ENCODE results near the gene TATDN2. TPM values are rescaled to one million over a fixed set of nuclear protein-coding genes. Genes with fewer than 3 reads are reported as not detected.
A peak's percentile ranks its signal among the peaks of the same experiment; 100 is the strongest.

Gene TATDN2
- total RNA-seq, 1 experiment from 2014 or later: 14.1 TPM

GRCh38 chr3:10245081-10245712, 3.1 kb upstream of the TATDN2 start:
- Histone ChIP-seq H3K36me3 (ENCODE audit: low read depth, low read length) (peaks cover 19% of the 10 kb centered on the region; the same call in 1 of the 2 replicates), H3K79me2 (ENCODE audit: low read length) (peaks cover 18% of the 10 kb centered on the region), H3K4me1 (ENCODE audit: insufficient read depth, low read length) (peaks cover 8% of the 10 kb centered on the region; the same call in 1 of the 2 replicates), H3K4me2 (ENCODE audit: low read length) (no peak overlapping the region), H4K20me1 (ENCODE audit: low read length) (peaks cover 3% of the 10 kb centered on the region; the same call in 1 of the 2 replicates), H3K9me2 (replicated peaks; ENCODE audit: low read length) (no peaks in the 10 kb centered on the region), H3K9ac (ENCODE audit: low read length) (no peak overlapping the region), H3K9me3 (ENCODE audit: low read length) (peaks cover 19% of the 10 kb centered on the region), H2AFZ (ENCODE audit: low read length) (no peak overlapping the region), H3K4me3 (ENCODE audit: low read length) (no peak overlapping the region), H3F3A (ENCODE audit: low read length, unreplicated experiment) (no peaks in the 10 kb centered on the region), H3K27me3 (ENCODE audit: low read length) (no peaks in the 10 kb centered on the region), H3K27ac (ENCODE audit: low read length) (no peak overlapping the region)
- BruUV-seq (replicated peaks): no TSS peak
- POLR2A ChIA-PET (ENCODE audit: unreplicated experiment): no interaction called here
- no peak for TF ChIP-seq CTCF (conservative IDR thresholded peaks at IDR 0.05; ENCODE audit: low read depth, low read length)
- TF ChIP-seq EZH2 (IDR thresholded peaks at IDR 0.05; ENCODE audit: low read length, unreplicated experiment): no peak
- no peak for TF ChIP-seq EZH2phosphoT487 (IDR thresholded peaks at IDR 0.05; ENCODE audit: borderline replicate concordance, low read length)
- intact Hi-C loops (cut with micrococcal nuclease): no loop called here
- ATAC-seq (no peak), DNase-seq (no peak)
- CTCF ChIA-PET: no interaction called here

- H3K9ac ChIP-seq (ENCODE audit: low read length): peak overlapping the region; percentile 92; the same call in 1 of the 2 replicates
Measured at GRCh38 chr3:10247679-10248183, 528 bp upstream of the TATDN2 start.

More at GRCh38 chr3:10247679-10248183, 528 bp upstream of the TATDN2 start:
- Histone ChIP-seq H3K4me2 (ENCODE audit: low read length) (peak overlapping the region; percentile 96), H3K9me2 (replicated peaks; ENCODE audit: low read length) (no peaks in the 10 kb centered on the region), H3K79me2 (ENCODE audit: low read length) (peaks cover 37% of the 10 kb centered on the region), H3K4me3 (ENCODE audit: low read length) (peak overlapping the region; percentile 97), H3K9me3 (ENCODE audit: low read length) (peaks cover 19% of the 10 kb centered on the region), H3F3A (ENCODE audit: low read length, unreplicated experiment) (no peaks in the 10 kb centered on the region), H3K36me3 (ENCODE audit: low read depth, low read length) (peaks cover 19% of the 10 kb centered on the region; the same call in 1 of the 2 replicates), H3K27me3 (ENCODE audit: low read length) (no peaks in the 10 kb centered on the region), H4K20me1 (ENCODE audit: low read length) (peaks cover 12% of the 10 kb centered on the region; the same call in 1 of the 2 replicates), H3K27ac (ENCODE audit: low read length) (no peak overlapping the region), H3K4me1 (ENCODE audit: insufficient read depth, low read length) (peaks cover 17% of the 10 kb centered on the region), H2AFZ (ENCODE audit: low read length) (peak overlapping the region; percentile 82)
- ATAC-seq (no peak), DNase-seq (no peak)
- intact Hi-C loops (cut with micrococcal nuclease): loop anchor here (1.0 kb wide), 2 partner anchors 55 to 132 kb away; partner anchors contain the start of gene BRK1
- BruUV-seq (replicated peaks): TSS peak; percentile 36
- POLR2A ChIA-PET (ENCODE audit: unreplicated experiment): interaction anchor here (0.6 to 1.0 kb wide), 2 partner anchors 29 to 56 kb away, joined by 3 to 8 read pairs; no protein-coding TSS in a partner anchor
- CTCF ChIA-PET: interaction anchor here (0.6 kb wide), 1 partner anchor 24 kb away, joined by 3 read pairs; no protein-coding TSS in a partner anchor
- TF ChIP-seq EZH2 (IDR thresholded peaks at IDR 0.05; ENCODE audit: low read length, unreplicated experiment) (no peak), CTCF (conservative IDR thresholded peaks at IDR 0.05; ENCODE audit: low read depth, low read length) (no peak), EZH2phosphoT487 (IDR thresholded peaks at IDR 0.05; ENCODE audit: borderline replicate concordance, low read length) (no peak)

Measured in PC-3 (cell line).